ENCODE data around the gene RBM39. TPM values are rescaled to one million over a fixed set of nuclear protein-coding genes. Genes with fewer than 3 reads are reported as not detected.

RBM39 gene
- total RNA-seq, 1 donor from 2014 or later = 322 TPM

DNA sequence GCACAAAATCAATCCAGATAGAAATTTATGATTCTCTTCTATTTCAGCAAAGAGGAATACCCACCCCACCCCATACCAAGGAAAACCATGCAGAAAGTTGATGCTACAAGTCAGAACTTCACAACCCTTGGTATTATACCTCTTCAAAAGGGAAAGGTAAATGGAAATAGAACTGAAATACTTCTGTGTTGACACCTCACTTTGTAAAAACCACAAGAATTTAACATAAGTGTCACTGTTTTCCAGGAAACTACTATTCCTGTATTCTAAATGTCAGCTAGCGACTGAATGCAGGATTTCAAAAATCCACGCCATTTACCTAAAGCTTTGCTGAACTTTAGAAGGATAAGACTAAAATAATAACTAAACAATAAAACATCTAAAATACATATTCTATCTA lies 81.0 kb downstream of the RBM39 start:
- DNase-seq (ENCODE audit: low read depth) (peak; percentile 73), FAIRE-seq (no peak)
- no peak overlapping the region for H3K4me3 ChIP-seq (ENCODE audit: low read depth, low read length)
- no peaks in the 10 kb centered on the region for H3K27me3 ChIP-seq (ENCODE audit: control insufficient read depth, insufficient read depth, low read length)
- TF ChIP-seq, protein P1, sequence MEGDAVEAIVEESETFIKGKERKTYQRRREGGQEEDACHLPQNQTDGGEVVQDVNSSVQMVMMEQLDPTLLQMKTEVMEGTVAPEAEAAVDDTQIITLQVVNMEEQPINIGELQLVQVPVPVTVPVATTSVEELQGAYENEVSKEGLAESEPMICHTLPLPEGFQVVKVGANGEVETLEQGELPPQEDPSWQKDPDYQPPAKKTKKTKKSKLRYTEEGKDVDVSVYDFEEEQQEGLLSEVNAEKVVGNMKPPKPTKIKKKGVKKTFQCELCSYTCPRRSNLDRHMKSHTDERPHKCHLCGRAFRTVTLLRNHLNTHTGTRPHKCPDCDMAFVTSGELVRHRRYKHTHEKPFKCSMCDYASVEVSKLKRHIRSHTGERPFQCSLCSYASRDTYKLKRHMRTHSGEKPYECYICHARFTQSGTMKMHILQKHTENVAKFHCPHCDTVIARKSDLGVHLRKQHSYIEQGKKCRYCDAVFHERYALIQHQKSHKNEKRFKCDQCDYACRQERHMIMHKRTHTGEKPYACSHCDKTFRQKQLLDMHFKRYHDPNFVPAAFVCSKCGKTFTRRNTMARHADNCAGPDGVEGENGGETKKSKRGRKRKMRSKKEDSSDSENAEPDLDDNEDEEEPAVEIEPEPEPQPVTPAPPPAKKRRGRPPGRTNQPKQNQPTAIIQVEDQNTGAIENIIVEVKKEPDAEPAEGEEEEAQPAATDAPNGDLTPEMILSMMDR (IDR thresholded peaks at IDR 0.05; ENCODE audit: insufficient read depth, low read length, severe bottlenecking) = no peak
- no peaks in the 10 kb centered on the region for H3K36me3 ChIP-seq (ENCODE audit: control insufficient read depth, insufficient read depth, low read length)

DNA sequence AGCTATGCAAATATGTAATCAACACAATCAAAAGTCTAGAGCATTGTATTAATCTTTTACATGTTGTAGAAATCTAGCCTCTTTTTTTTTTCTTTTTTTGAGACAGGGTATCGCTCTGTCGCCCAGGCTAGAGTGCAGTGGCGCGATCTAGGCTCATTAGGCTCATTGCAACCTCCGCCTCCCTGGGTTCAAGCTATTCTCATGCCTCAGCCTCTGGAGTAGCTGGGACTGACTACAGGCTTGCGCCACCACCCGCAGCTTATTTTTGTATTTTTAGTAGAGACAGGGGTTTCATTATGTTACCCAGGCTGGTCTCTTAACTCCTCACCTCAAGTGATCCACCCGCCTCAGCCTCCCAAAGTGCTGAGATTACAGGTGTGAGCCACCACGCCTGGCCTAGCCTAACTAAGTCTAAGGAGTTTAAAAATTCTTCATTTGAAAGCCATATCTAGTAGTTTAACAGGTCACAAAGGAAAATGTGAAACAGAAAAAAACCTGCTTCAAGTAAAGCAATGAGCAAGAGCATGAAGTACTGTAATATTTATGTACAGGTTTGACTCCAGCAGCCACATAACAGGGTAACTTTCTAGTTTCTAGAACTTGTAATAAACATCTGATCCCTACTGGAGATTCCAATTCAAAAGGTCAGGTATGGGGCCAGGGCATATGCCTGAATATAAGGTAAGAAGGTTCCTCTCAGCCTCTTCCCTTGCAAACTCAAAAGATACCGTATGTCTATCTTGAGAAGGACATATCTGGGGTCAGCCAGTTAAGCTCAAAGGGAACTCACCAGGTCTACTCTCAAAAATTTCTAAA lies 81.7 kb downstream of the RBM39 start:
- TF ChIP-seq, protein P1 (IDR thresholded peaks at IDR 0.05; ENCODE audit: insufficient read depth, low read length, severe bottlenecking) = no peak

DNA sequence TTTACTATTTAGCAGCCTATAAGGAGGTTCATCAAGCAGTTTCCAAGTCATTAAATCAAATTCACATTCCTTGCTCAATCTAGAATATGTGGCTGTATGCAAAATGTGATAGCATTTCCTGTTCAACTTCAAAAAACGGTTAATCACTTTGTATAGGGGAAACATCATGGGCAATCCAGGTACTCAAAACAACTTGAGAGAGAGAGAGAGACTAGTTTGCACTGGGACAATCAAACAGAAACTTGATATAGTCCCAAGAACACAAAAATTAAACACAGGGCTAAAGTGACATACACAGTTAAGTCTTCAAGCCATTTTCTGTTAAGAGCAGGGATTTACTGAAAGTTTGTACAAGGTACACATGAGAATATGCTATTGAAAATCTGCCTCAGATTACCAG lies 84.8 kb downstream of the RBM39 start:
- TF ChIP-seq, protein P1 (IDR thresholded peaks at IDR 0.05; ENCODE audit: insufficient read depth, low read length, severe bottlenecking) = no peak
- no peak for FAIRE-seq
- H3K4me3 ChIP-seq (ENCODE audit: low read depth, low read length) = no peak overlapping the region
- no peaks in the 10 kb centered on the region for H3K27me3 ChIP-seq (ENCODE audit: control insufficient read depth, insufficient read depth, low read length)
- peaks cover 19% of the 10 kb centered on the region for H3K36me3 ChIP-seq (ENCODE audit: control insufficient read depth, insufficient read depth, low read length)
- DNase-seq (ENCODE audit: low read depth) = no peak

More for the DNA sequence above, 81.7 kb downstream of the RBM39 start:
- FAIRE-seq (no peak), DNase-seq (ENCODE audit: low read depth) (no peak)
- Histone ChIP-seq H3K4me3 (ENCODE audit: low read depth, low read length) (no peak overlapping the region), H3K36me3 (ENCODE audit: control insufficient read depth, insufficient read depth, low read length) (no peaks in the 10 kb centered on the region), H3K27me3 (ENCODE audit: control insufficient read depth, insufficient read depth, low read length) (no peaks in the 10 kb centered on the region)

DNA sequence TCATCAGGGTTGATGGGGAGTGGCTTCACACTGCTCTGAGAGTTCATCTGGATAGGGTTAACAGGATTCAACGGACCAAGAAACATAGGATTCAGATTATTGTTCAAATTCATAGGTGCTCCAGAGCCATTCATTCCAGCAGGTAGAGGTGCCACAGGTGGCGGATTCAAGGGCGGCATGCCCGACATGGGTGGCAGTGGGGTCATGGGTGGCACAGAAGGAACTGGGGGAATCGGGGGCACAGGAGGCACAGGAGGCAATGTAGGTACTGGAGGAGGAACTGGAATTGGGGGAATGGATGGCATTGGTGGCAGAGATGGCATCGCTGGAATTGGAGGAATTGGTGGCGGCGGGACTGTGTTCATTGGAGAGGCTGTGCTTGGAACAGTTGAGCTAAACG lies 87.6 kb downstream of the RBM39 start:
- Histone ChIP-seq H3K36me3 (ENCODE audit: control insufficient read depth, insufficient read depth, low read length) (peaks cover 20% of the 10 kb centered on the region), H3K4me3 (ENCODE audit: low read depth, low read length) (no peak overlapping the region), H3K27me3 (ENCODE audit: control insufficient read depth, insufficient read depth, low read length) (no peaks in the 10 kb centered on the region)
- no peak for FAIRE-seq
- DNase-seq (ENCODE audit: low read depth) = no peak
- TF ChIP-seq, protein P1 (IDR thresholded peaks at IDR 0.05; ENCODE audit: insufficient read depth, low read length, severe bottlenecking) = no peak

DNA sequence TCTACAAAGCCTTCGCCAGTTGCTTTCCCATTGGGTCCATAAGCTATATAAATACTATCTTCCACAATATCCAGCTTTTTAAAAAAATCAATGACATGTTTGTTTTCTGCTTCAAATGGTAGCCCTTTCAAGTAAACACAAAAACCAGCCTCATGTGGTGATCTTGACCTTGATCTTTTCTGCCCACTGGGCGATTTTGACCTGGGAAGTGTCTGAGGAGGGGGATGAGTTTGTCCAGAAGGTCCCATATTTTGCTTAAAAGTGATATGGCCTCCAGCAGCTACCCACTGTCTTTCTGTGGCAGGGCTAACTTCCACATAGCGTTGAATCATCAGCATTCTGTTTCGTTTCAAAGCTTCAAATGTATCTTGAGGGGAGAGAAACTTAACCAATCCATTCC lies 88.2 kb downstream of the RBM39 start:
- peaks cover 20% of the 10 kb centered on the region for H3K36me3 ChIP-seq (ENCODE audit: control insufficient read depth, insufficient read depth, low read length)
- FAIRE-seq (no peak), DNase-seq (ENCODE audit: low read depth) (no peak)
- TF ChIP-seq, protein P1 (IDR thresholded peaks at IDR 0.05; ENCODE audit: insufficient read depth, low read length, severe bottlenecking) = no peak
- H3K27me3 ChIP-seq (ENCODE audit: control insufficient read depth, insufficient read depth, low read length) = no peaks in the 10 kb centered on the region
- no peak overlapping the region for H3K4me3 ChIP-seq (ENCODE audit: low read depth, low read length)

Other genes starting within 250 kb of the RBM39 start
- not detected in 2 replicates for gene C20orf173, start 212.6 kb downstream of the RBM39 start, total RNA-seq
- gene ERGIC3, start 200.2 kb downstream of the RBM39 start, total RNA-seq = 354 and 460 TPM in 2 replicates
- 6.1 and 9.9 TPM in 2 replicates for gene SPAG4, start 126.4 kb downstream of the RBM39 start, total RNA-seq
- 76.3 and 85.5 TPM in 2 replicates for gene CPNE1, start 77.4 kb downstream of the RBM39 start, total RNA-seq
- 40.0 and 51.2 TPM in 2 replicates for gene RBM12, start 77.4 kb downstream of the RBM39 start, total RNA-seq
- gene NFS1, start 42.9 kb downstream of the RBM39 start, total RNA-seq = 14.1 and 15.5 TPM in 2 replicates
- gene ROMO1, start 42.9 kb downstream of the RBM39 start, total RNA-seq = 165 and 270 TPM in 2 replicates
- 22.8 and 24.0 TPM in 2 replicates for gene PHF20, start 29.8 kb upstream of the RBM39 start, total RNA-seq
- gene SCAND1, start 212.2 kb upstream of the RBM39 start, total RNA-seq = 31.9 and 34.3 TPM in 2 replicates
- 1.5 and 1.8 TPM in 2 replicates for gene CNBD2, start 226.3 kb upstream of the RBM39 start, total RNA-seq

All from bronchial epithelial cell (primary cell).